ENCODE data around the gene BTG4. TPM values are rescaled to one million over a fixed set of nuclear protein-coding genes. Genes with fewer than 3 reads are reported as not detected.

BTG4 gene
- total RNA-seq (not detected), polyA plus RNA-seq (not detected)
- long read RNA-seq, donor 1 = 0 reads
- long read RNA-seq, donor 2 = 0 reads
- long read RNA-seq, donor 3 = 0 reads
- long read RNA-seq, donor 4 = 0 reads
- long read RNA-seq, donor 5 = 0 reads
- long read RNA-seq, donor 6 = 0 reads
- long read RNA-seq, donor 7 = 0 reads
- long read RNA-seq, donor 8 = 0 reads
- long read RNA-seq, donor 9 = 0 reads
- long read RNA-seq, donor 10 = 0 reads

DNA sequence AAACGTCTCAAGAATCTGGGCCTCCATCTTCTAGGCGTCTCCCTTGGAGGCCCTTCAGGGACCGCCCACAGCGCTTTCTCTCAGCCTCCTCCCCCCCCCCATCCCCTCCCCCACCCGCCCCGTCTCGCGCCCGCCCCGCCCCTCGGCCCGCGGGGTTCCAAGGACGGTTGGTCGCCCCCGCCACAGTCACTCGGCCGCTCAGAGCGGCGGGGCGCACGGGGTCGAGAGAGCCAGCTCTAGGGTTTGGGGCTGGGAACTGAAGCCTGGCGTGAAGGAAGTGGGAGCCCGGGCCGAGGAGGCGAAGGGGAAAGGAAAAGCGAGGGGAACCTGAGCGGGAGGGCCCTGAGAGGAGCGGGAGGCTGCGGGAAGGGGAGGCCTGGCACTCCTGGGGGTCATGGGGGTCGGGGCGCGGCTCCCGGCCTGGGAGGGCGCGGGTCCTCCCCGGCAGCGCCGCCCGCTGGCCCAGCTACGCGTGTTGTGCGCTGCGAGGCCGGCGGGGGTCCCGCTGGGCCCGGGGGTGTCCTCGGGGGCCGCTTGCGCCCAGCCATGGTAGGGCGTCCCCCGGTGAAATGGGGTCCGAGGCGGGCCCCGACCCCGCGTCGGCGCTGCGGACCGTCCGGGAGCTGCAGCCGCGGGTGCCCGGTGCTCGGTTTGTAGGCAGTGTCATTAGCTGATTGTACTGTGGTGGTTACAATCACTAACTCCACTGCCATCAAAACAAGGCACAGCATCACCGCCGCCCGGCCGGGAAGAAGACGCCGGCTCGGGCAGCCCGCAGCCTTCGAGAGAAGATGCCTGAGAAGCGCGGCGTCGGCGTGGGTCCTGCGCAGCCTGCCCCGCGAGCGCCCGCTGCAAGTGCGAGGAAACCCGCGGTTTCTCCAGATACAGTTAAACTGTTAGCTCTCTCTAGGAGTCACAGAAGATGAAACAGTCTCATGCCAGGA, at the start of gene BTG4:
Gene BTG4, minus strand, starts transcription at position 91 of the 944 bp plus-strand sequence. CDS start 13,610 bp downstream, outside the sequence.
- 2 to 9% (median 4%) methylated on average over 33 to 90 of the region's 90 CpGs for WGBS, 4 donors
- Histone ChIP-seq H3K27ac (no peak within 1 kb of the TSS), H3K9me3 (replicated peaks in 1 of 3) (no peaks in the 10 kb centered on the region), H3K36me3 (replicated peaks in 1 of 2) (no peaks in the 10 kb centered on the region), H3K4me3 (peak within 1 kb of the TSS in 1 of 4 donors; percentile 68), H3K27me3 (peaks cover 33% of the 10 kb centered on the region), H3K4me1 (replicated peaks in 1 of 2) (peaks cover 9% of the 10 kb centered on the region in 2 donors)
- peak in 2 of 7 donors; percentile 4 to 19 for DNase-seq
- TF ChIP-seq, protein P1, sequence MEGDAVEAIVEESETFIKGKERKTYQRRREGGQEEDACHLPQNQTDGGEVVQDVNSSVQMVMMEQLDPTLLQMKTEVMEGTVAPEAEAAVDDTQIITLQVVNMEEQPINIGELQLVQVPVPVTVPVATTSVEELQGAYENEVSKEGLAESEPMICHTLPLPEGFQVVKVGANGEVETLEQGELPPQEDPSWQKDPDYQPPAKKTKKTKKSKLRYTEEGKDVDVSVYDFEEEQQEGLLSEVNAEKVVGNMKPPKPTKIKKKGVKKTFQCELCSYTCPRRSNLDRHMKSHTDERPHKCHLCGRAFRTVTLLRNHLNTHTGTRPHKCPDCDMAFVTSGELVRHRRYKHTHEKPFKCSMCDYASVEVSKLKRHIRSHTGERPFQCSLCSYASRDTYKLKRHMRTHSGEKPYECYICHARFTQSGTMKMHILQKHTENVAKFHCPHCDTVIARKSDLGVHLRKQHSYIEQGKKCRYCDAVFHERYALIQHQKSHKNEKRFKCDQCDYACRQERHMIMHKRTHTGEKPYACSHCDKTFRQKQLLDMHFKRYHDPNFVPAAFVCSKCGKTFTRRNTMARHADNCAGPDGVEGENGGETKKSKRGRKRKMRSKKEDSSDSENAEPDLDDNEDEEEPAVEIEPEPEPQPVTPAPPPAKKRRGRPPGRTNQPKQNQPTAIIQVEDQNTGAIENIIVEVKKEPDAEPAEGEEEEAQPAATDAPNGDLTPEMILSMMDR (IDR thresholded peaks at IDR 0.05) = no peak
- no peak for TF ChIP-seq POLR2A (IDR thresholded peaks at IDR 0.05)
- intact Hi-C loops (cut with DNase I) = no loop called here

DNA sequence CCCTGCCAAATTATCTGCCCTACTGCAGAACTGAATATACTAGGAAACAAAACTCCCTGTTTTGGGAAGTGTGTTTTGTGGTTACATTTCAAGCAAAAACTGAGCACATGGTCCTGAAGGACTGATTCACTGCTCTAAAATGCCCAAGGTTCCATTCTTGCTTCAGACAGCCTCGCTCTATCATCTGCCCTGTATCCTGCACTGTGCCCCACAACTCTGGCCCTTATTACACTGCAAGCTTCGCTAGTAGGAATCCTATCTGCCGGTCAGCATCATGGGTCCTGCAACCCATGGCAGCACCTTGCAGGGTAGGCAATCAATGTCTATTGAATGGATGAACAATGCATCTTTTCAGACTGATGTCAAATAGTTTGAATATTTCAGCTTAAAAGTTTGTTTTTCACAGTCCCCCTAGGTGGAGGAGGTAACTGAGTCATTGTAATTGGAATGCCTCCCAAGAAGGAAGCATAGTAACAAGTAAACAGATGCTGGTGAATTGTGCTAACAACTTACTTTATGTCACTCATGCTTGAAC, 49.7 kb upstream of the BTG4 start:
- H3K9me3 ChIP-seq (replicated peaks in 1 of 3) = no peaks in the 10 kb centered on the region
- DNase-seq = no peak
- WGBS, 4 donors = 54 to 85% (median 70%) methylated on average over 3 of the region's 3 CpGs
- H3K4me3 ChIP-seq = no peak overlapping the region
- no peak overlapping the region for H3K27ac ChIP-seq
- H3K36me3 ChIP-seq (replicated peaks in 1 of 2) = no peaks in the 10 kb centered on the region
- TF ChIP-seq POLR2A (IDR thresholded peaks at IDR 0.05) = no peak
- TF ChIP-seq, protein P1 (IDR thresholded peaks at IDR 0.05) = no peak
- no peaks in the 10 kb centered on the region for H3K27me3 ChIP-seq
- no peaks in the 10 kb centered on the region for H3K4me1 ChIP-seq (replicated peaks in 1 of 2)
- intact Hi-C loops (cut with DNase I) = loop anchor here in 1 of 2 donors (10.0 kb wide), 1 partner anchor 283 kb away; no protein-coding TSS in a partner anchor

DNA sequence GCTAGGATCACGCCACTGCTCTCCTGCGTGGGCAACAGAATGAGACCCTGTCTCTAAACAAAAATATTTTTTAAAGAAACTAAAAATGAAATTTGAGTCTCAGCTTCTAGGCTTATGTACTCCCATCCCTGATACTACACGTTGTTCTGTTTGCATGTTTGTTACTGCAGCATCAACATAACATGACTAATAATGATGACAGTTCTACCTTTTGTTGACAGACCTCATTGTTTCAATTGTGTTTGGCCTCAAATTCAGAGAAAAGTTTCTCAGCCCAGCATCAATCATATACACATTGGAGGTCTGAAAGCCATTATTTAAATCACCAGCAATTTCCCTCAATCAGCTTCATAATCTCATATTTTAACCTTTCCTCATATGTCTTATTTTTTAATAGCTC, 49.1 kb upstream of the BTG4 start:
- intact Hi-C loops (cut with DNase I) = loop anchor here in 1 of 2 donors (10.0 kb wide), 1 partner anchor 283 kb away; no protein-coding TSS in a partner anchor
- Histone ChIP-seq H3K4me3 (no peak overlapping the region), H3K4me1 (replicated peaks in 1 of 2) (no peaks in the 10 kb centered on the region), H3K36me3 (replicated peaks in 1 of 2) (no peaks in the 10 kb centered on the region), H3K27ac (no peak overlapping the region), H3K27me3 (no peaks in the 10 kb centered on the region), H3K9me3 (replicated peaks in 1 of 3) (no peaks in the 10 kb centered on the region)
- TF ChIP-seq, protein P1 (IDR thresholded peaks at IDR 0.05) = no peak
- TF ChIP-seq POLR2A (IDR thresholded peaks at IDR 0.05) = no peak
- no peak for DNase-seq
- WGBS, 4 donors = 84 to 92% (median 90%) methylated on average over 3 of the region's 3 CpGs

DNA sequence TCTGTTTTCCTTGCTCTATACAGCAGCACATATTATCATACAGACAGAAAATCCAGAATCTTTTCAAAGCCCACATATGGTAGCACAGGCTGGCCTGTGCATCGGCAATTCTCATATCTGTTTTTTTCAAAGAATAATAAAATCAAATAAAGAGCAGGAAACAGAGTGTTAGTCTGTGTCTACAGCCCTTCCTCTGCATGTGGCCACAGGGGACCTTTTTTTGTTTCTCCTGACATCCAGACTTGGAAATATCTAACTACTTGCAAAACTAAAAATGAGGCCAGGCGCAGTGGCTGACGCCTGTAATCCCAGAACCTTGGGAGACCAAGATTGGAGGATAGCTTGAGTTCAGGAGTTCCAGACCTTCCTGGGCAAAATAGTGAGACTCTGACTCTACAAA, 48.6 kb upstream of the BTG4 start:
- WGBS, 4 donors = 83 to 94% (median 87%) methylated on average over 3 of the region's 3 CpGs
- no peaks in the 10 kb centered on the region for H3K36me3 ChIP-seq (replicated peaks in 1 of 2)
- H3K9me3 ChIP-seq (replicated peaks in 1 of 3) = no peaks in the 10 kb centered on the region
- no peaks in the 10 kb centered on the region for H3K27me3 ChIP-seq
- intact Hi-C loops (cut with DNase I) = loop anchor here in 1 of 2 donors (10.0 kb wide), 1 partner anchor 284 kb away; no protein-coding TSS in a partner anchor
- H3K4me3 ChIP-seq = no peak overlapping the region
- no peak for TF ChIP-seq POLR2A (IDR thresholded peaks at IDR 0.05)
- TF ChIP-seq, protein P1 (IDR thresholded peaks at IDR 0.05) = no peak
- H3K27ac ChIP-seq = no peak overlapping the region
- DNase-seq = no peak
- H3K4me1 ChIP-seq (replicated peaks in 1 of 2) = no peaks in the 10 kb centered on the region
